H1 (cell line): ENCODE results near the gene GTF2A2. TPM values are rescaled to one million over a fixed set of nuclear protein-coding genes. Genes with fewer than 3 reads are reported as not detected.

Experiments used
- CBX5 ChIP-seq: fragments of 300-800, 300-1000 bp; sonication (generic); IDR thresholded peaks from 2 replicates; pipeline ENCODE4 v1.7.1; 2016; ENCODE audit warnings: antibody characterized with exemption, low read length, low read depth
- CEBPB ChIP-seq: IDR thresholded peaks from 2 replicates; pipeline ENCODE4 v1.6.1; 2012; ENCODE audit warnings: low read depth, low read length
- GTF2F1 ChIP-seq: IDR thresholded peaks from 2 replicates; pipeline ENCODE4 v1.6.1; 2012; ENCODE audit warnings: low read depth, low read length, improper control_type of control experiment, borderline replicate concordance
- SIX5 ChIP-seq: IDR thresholded peaks from 2 replicates; pipeline ENCODE4 v1.6.1; 2011; ENCODE audit warnings: mild to moderate bottlenecking, low read depth, low read length
- SRF ChIP-seq: IDR thresholded peaks from 2 replicates; pipeline ENCODE4 v1.6.1; 2011; ENCODE audit warnings: mild to moderate bottlenecking, low read depth, low read length, moderate library complexity
- YY1 ChIP-seq: IDR thresholded peaks from 2 replicates; pipeline ENCODE4 v1.6.1; 2011; ENCODE audit warnings: low read depth, mild to moderate bottlenecking, low read length
- polyA plus RNA-seq, 7 experiments: library from polyadenylated mRNA; depleted of rRNA in 3 of 7; stranded (reverse) in 5 of 7; unstranded in 2 of 7; fragments of >200 nt in 5 of 7; fragments of 200-250 nt in 2 of 7; gene quantifications; 1 replicate in 5 of 7; 2 replicates in 1 of 7; 4 replicates in 1 of 7; pipeline versions ENCODE4 v1.2.1 to v1.2.3, GENCODE V29; 2011 to 2013; ENCODE audit warnings: missing spikeins in 2 of 7, mixed read lengths in 2 of 7
- total RNA-seq: library from RNA; stranded (reverse); fragmentation: NEBNext Ultra II Directional; extraction: Animal tissue kit (Norgen Biotek cat#: 25700); gene quantifications from 2 replicates; pipeline ENCODE4 v1.2.1, GENCODE V29; 2021

Gene GTF2A2
- total and polyA plus RNA-seq, 2 of the 8 experiments (the other 6 are each of a cell fraction or from before 2014, with no cell fraction given) = 52.2 to 161 TPM

- TF ChIP-seq GTF2F1 (no peak), CEBPB (no peak), SRF (no peak), SIX5 (no peak), YY1 (no peak), CBX5 (no peak)
Measured at GRCh38 chr15:59687836-59688235, 30.5 kb upstream of the GTF2A2 start (continued).
